SU-DHL-6 (cell line): ENCODE data around the gene CHIC2.

Experiments
- H2AFZ ChIP-seq: fragments of 200-600 bp; sonication (generic); 2 replicates; pipeline ENCODE4 v1.6.1; 2014; ENCODE audit warnings: low read depth, mild to moderate bottlenecking, moderate library complexity, mixed read lengths, antibody characterized with exemption, low read length; ENCODE audit not compliant: severe bottlenecking
- H3F3A ChIP-seq: fragments of 200-600 bp; shearing (Covaris generic); 2 replicates; pipeline ENCODE4 v1.6.0; 2016; ENCODE audit warnings: antibody characterized with exemption, mild to moderate bottlenecking; ENCODE audit not compliant: insufficient read depth
- H3K27ac ChIP-seq: fragments of 200-600 bp; sonication (generic); 2 replicates; pipeline ENCODE4 v1.5.1; 2016; ENCODE audit warnings: low read depth, mild to moderate bottlenecking, low read length, moderate library complexity, mixed read lengths
- H3K27me3 ChIP-seq: fragments of 200-600 bp; sonication (generic), shearing (Covaris generic); 2 replicates; pipeline ENCODE4 v1.6.0; 2014; ENCODE audit warnings: mild to moderate bottlenecking, low read length
- H3K36me3 ChIP-seq: fragments of 200-600 bp; sonication (generic); 2 replicates; pipeline ENCODE4 v1.6.1; 2014; ENCODE audit warnings: mild to moderate bottlenecking, low read length, mixed read lengths
- H3K4me2 ChIP-seq: fragments of 300-600, 200-600 bp; shearing (Covaris generic), sonication (generic); 2 replicates; pipeline ENCODE4 v1.6.0; 2014; ENCODE audit warnings: low read length, low read depth, mild to moderate bottlenecking; ENCODE audit not compliant: poor library complexity, severe bottlenecking
- H3K4me3 ChIP-seq: fragments of 200-600 bp; sonication (generic); 2 replicates; pipeline ENCODE4 v1.5.1; 2014; ENCODE audit warnings: antibody characterized with exemption, low read length, mild to moderate bottlenecking, mixed read lengths; ENCODE audit not compliant: insufficient read depth, poor library complexity, severe bottlenecking
- H3K79me2 ChIP-seq: fragments of 200-600 bp; sonication (generic); 2 replicates; pipeline ENCODE4 v1.6.1; 2014; ENCODE audit warnings: mild to moderate bottlenecking, low read length, moderate library complexity; ENCODE audit not compliant: insufficient read depth
- H3K9ac ChIP-seq: fragments of 200-600 bp; sonication (generic); 2 replicates; pipeline ENCODE4 v1.7.0; 2014; ENCODE audit warnings: mild to moderate bottlenecking, low read length
- H3K9me2 ChIP-seq: fragments of 200-600 bp; sonication (generic); replicated peaks from 2 replicates; pipeline ENCODE4 v1.6.1; 2014; ENCODE audit warnings: low read length; ENCODE audit not compliant: insufficient read depth
- H3K9me3 ChIP-seq: fragments of 200-600 bp; sonication (generic); 2 replicates; pipeline ENCODE4 v1.6.1; 2014; ENCODE audit warnings: low read length, mixed read lengths; ENCODE audit not compliant: insufficient read depth
- H4K20me1 ChIP-seq: fragments of 200-600 bp; sonication (generic); 2 replicates; pipeline ENCODE4 v1.6.1; 2014; ENCODE audit warnings: low read depth, mild to moderate bottlenecking, antibody characterized with exemption, low read length, moderate library complexity, mixed read lengths
- CTCF ChIP-seq: fragments of 200-600 bp; sonication (generic); IDR thresholded peaks from one replicate; pipeline ENCODE4 v1.5.1; 2017; ENCODE audit warnings: antibody characterized with exemption, mild to moderate bottlenecking, low read length, moderate library complexity; ENCODE audit not compliant: insufficient read depth, poor library complexity, severe bottlenecking
- EZH2phosphoT487 ChIP-seq: fragments of 200-600 bp; sonication (generic), shearing (Covaris generic); conservative IDR thresholded peaks from 2 replicates; pipeline ENCODE4 v1.6.1; 2018; ENCODE audit warnings: mild to moderate bottlenecking, antibody characterized with exemption, low read length, moderate library complexity, mixed read lengths

CHIC2 gene

GRCh38 chr4:54067166-54067565, 2.8 kb upstream of the CHIC2 start:
- no peak for TF ChIP-seq CTCF
- no peak for TF ChIP-seq EZH2phosphoT487
- Histone ChIP-seq H3K4me2 (no peak overlapping the region), H2AFZ (no peak overlapping the region)

GRCh38 chr4:54066718-54067129, 2.3 kb upstream of the CHIC2 start:
- no peak overlapping the region for H2AFZ ChIP-seq
- H3K4me2 ChIP-seq, result no peak overlapping the region

More at GRCh38 chr4:54067166-54067565, 2.8 kb upstream of the CHIC2 start:
- Histone ChIP-seq H3F3A (no peaks in the 10 kb centered on the region), H3K27ac (no peak overlapping the region), H3K36me3 (no peaks in the 10 kb centered on the region), H3K79me2 (peaks cover 21% of the 10 kb centered on the region), H3K4me3 (no peak overlapping the region), H3K9me3 (no peaks in the 10 kb centered on the region), H3K9ac (no peak overlapping the region), H3K27me3 (no peaks in the 10 kb centered on the region), H3K9me2 (no peaks in the 10 kb centered on the region), H4K20me1 (no peaks in the 10 kb centered on the region)

GRCh38 chr4:54066088-54066415, 1.6 kb upstream of the CHIC2 start:
- H3K9ac ChIP-seq, result no peak overlapping the region
- peaks cover 32% of the 10 kb centered on the region for H3K79me2 ChIP-seq
- H2AFZ ChIP-seq, result no peak overlapping the region
- H3K9me3 ChIP-seq, result no peaks in the 10 kb centered on the region
- H3K27me3 ChIP-seq, result no peaks in the 10 kb centered on the region
- no peak overlapping the region for H3K4me3 ChIP-seq
- H3F3A ChIP-seq, result no peaks in the 10 kb centered on the region
- no peak overlapping the region for H3K4me2 ChIP-seq
- H3K9me2 ChIP-seq, result no peaks in the 10 kb centered on the region
- no peaks in the 10 kb centered on the region for H3K36me3 ChIP-seq
- no peaks in the 10 kb centered on the region for H4K20me1 ChIP-seq
- TF ChIP-seq CTCF, result no peak
- no peak for TF ChIP-seq EZH2phosphoT487
- no peak overlapping the region for H3K27ac ChIP-seq

More at GRCh38 chr4:54066718-54067129, 2.3 kb upstream of the CHIC2 start:
- H3K9ac ChIP-seq, result no peak overlapping the region
- no peaks in the 10 kb centered on the region for H3K9me3 ChIP-seq
- no peak overlapping the region for H3K27ac ChIP-seq
- no peak for TF ChIP-seq CTCF
- no peak for TF ChIP-seq EZH2phosphoT487
- H3F3A ChIP-seq, result no peaks in the 10 kb centered on the region
- no peak overlapping the region for H3K4me3 ChIP-seq
- no peaks in the 10 kb centered on the region for H3K36me3 ChIP-seq
- peaks cover 26% of the 10 kb centered on the region for H3K79me2 ChIP-seq
- H3K27me3 ChIP-seq, result no peaks in the 10 kb centered on the region
- H4K20me1 ChIP-seq, result no peaks in the 10 kb centered on the region
- no peaks in the 10 kb centered on the region for H3K9me2 ChIP-seq
